HuH-7.5 (cell line): ENCODE data around the gene KCNK2.
"Not testable (repeated sequence)": the region's sequence is repeated elsewhere in the genome, so short reads cannot be mapped to it uniquely, and the experiment has no call there.

Experiments used
- DNase-seq: peaks from one replicate; pipeline ENCODE4 v3.0.0; 2011; ENCODE audit warnings: low spot score

KCNK2 gene

DNA sequence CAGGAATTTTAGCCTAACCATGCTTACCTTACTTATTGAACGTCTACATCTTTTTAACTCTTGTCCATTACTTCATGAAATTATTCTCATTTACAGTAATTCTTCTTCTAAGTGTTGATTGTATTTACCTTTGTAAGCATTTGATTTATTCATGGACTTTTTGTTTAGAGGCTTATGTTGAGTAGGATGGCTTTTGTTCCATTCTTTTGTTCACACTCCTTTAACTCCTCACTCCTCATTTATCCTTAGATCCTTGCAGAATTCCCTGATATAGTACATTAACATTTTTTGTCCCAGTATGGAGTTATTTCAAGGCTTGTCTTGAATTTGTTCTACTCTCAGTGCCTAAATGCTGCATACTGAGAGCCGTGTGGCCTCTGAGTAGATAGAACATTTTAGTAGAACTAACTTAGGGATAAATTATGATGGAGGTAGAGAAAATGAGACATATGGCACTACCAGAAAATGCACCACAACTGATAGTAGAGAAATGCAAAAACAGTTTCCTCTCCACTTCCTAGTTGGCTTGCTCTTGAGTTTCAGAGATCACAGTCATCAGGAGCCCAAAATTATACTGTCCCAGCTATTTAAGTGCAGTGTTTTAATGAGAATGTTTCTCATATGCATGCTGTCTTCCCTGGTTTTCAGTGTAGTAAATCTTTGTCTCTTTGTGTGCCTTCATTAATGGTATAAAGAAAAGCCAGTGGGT is 69.5 kb downstream of the KCNK2 start:
- DNase-seq = no peak

DNA sequence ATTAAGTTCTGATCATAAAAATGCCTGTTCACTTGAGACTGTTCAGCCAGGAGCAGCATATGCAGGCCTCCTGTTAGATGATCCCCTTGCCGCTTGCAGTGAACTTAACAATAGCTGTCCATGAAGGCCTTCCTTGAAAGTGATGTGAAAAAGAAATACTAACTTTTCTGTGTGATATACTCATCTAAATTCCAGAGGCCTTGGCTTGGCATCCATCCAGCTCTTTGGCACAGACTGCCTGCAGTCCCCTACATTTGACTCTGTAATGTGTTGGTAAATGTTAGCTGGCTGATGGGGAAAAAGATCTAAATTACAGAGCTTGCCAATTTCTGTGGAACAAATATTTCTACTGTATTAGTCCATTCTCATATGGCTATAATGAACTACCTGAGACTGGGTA is 73.7 kb downstream of the KCNK2 start:
- no peak for DNase-seq

DNA sequence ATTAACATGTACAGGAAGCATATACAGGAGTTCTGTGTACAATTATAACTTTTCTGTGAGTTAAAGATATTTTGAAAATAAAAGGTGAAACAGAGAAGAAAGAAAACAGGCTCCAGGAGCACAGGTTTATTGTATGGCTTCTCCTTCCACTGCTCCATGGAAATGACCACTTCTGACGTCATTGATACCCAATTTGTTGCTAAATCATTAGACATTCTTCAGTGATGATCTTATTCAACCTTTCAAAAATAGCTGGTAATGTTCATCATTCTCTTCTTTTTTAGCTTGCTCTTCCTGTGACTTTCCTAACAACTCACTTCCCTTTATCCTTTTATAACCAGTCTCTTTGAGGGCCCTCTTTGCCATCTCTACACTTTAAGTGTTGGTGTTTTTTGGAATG is 77.8 kb downstream of the KCNK2 start:
- no peak for DNase-seq

DNA sequence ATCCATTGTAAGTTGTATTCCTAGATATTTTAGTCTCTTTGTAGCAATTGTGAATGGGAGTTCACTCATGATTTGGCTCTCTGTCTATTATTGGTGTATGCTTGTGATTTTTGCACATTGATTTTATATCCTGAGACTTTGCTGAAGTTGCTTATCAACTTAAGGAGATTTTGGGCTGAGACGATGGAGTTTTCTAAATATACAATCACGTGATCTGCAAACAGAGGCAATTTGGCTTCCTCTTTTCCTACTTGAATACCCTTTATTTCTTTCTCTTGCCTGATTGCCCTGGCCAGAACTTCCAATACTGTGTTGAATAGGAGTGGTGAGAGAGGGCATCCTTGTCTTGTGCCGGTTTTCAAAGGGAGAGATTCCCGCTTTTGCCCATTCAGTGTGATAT is 80.6 kb downstream of the KCNK2 start:
- DNase-seq = not testable (repeated sequence)

DNA sequence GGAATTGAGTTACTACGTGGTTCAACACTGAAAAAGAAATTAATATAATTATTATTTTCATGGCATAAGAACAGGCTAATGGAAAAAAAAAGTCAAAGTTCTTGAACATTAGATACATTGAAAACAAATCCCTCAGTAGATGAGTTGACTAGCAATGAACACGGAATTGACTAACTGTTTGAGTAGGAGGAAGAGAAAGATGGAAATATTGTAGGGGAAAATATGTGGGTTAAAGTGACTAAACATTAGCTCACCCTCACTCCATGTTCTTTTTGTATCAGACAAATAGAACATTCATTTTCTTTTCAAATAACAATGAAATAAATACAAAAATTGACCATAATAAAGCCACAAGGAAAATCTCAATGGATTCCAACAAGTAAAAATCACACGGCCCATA is 84.3 kb downstream of the KCNK2 start:
- no peak for DNase-seq

DNA sequence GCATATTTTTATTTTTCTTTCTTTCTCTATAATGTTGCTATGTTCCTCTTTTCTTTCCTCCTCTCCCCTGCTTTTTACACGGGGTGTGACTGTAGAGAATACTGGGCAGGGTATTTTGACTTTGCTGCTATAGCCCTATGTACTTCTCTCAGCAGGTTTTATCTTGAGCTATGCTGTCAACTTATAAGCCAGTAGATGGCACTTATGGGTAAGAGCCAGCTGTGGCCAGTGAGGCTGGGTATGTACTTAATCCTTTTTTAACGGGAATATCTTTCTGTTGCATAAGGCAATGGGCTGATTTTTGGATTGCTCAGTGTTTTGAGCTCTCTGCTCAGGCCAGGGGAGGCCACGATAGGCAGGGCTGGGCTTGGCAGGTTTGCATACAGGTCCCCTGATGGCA is 99.0 kb downstream of the KCNK2 start:
- DNase-seq = no peak

DNA sequence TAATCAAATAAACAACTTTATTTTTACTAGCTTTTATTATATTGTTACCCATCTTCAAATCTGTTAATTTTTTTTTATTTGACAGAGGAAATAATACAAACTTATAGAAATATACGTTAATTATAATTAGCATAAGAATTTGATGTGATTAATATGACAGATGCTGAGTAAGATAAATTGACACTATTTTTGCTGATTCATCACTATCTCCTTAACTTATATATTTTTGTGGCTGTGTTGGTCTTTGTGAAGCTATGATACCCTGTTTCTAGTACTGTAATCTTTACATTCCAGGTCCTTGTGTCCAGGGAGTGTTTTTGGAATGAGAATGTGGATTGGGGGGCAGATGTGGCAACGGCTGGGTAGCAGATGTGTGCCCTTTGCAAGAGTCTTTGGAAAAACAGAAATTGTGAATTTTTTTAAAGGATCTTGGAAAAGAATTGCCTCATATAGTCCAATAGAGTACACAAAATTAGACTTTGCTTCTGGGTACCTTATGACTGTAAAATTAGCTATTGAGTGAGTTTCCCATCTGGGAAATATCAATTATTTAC is 102.6 kb downstream of the KCNK2 start:
- DNase-seq = no peak

DNA sequence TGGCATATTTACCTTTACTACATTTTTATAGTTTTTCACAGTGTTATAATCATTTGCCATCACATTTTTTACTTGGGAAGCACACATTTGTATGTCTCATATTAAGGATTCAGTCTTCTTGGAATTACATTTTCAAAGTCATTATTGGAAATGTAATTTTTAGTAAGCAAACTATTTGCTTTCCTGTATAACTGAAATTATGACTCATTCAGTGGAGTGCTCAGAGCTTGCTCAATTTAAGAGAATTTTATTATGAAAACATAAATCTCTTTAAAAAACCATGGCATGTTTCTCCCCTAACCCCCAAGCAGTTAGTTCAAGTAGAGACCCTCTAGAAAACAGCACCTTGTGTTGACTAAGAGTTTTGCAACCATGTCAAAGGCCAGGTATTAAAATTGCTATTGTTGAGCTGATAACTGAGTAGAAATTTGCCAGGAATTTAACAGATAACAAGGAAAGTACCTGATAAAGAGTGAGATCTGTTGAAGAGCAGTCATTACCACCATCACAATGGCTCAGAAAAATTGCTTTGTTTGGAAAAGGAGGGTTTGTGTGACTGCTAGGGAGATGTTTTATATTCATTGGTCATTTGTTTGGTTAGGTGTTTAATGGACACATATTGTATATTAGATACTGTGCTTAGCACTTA is 105.9 kb downstream of the KCNK2 start:
- no peak for DNase-seq

DNA sequence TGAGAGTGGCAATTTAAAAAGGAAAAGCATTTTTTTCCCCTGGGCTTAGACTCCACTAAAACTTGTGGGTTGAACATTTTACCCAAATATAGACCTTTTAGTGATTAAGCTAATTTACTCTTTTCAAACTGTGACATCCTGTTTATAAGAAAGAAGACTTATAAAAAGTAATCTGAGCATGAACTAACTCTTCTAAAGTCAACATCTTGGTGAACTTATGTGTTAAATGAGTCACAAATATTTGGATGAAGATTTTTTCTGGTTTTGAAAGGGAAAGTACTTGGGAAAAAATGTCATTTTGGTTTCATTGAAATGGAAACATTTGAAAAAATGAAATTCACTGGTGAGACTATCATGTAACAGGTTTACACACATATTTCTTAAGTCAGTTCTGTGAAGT is 109.8 kb downstream of the KCNK2 start:
- DNase-seq = no peak

DNA sequence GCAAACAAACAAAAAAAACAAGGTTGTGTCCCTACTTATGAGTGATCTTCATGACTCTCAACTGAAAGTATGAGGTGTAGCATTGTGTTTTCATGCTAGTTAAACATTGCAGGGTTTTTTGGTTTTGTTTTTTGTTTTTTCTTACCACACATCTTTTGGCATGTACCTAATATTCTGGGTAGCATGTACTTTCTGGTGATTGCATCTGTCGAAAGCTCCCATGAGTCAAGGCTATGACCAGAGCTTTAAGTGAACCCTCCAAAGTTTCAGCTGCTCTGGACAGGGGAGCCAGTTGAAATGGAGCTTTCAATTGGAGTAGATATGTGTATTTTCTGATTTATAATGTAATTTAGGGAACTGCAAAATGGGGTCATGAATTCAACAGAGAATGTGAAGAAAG is 115.5 kb downstream of the KCNK2 start:
- DNase-seq = no peak

DNA sequence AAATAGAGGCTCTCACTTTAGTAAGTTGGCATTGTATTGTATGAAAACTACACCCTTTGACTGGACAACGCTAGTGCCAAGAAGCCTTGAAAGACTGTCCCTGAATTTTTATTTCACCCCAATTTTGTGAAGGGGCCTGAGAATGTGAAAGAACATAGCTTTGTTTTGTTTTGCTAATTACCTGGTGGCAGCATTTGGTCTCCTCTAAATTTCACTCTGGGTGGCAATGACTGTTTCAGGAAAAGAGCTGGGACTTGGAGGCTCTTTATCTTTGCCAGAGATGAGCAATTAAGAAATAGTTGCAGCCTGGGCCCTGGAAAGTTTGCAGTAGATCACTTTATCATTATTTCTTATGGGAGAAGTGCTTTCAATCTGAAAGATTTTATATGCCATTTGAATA is 117.6 kb downstream of the KCNK2 start:
- DNase-seq = no peak

DNA sequence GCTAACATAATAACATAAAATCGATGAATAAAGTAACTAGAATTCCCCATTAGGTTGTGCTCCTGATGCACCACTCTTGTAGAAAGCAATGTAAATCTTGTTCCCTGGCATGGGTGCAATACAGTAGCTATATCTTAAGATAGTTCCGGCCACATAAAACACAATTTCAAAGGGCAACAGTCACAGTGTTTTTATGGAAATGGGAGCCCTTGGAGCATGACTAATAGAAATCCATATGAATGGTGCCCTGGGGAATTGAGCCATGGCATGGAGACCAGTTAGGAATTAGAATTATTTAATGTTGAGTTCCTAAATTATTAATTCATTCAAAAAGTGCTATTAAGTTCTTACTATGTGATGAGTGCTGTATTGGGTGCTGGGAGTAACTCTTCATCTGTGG is 118.7 kb downstream of the KCNK2 start:
- no peak for DNase-seq

DNA sequence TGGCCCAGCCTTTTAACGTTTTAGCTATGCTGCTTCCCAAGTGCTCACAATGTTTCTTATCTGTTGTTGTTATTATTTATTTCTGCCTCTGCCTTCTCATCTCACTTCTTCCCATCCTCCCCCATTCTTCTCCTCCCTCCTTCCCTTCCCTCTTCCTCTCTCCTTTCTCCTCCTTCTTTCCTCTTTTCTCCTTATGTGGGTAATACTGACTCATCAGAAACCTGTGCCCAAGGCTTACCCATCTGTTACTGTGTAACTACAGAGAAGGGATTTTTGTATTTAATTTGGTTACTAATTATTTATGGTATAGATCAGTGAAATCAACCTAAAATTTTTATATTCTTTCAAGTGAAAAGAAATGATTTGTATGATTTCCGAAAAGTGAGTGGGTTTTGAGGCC is 120.3 kb downstream of the KCNK2 start:
- no peak for DNase-seq

DNA sequence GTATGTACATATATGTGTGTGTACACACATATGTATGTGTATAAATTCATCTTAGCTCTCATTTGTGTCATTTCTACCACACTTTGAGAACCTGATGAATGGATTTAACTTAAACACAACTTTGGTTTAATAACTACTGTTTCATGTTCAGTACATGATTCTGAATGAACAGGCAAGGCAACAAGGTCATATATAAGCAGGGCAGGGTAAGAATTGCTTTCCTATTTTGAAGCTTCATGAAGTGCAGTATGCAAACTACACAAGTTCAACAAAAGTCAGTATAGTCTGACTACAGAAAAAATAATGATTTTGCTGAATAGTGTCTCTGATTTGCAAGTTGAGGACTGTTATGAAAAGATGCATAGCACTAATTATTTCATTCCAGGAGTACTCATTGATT is 127.6 kb downstream of the KCNK2 start:
- no peak for DNase-seq

DNA sequence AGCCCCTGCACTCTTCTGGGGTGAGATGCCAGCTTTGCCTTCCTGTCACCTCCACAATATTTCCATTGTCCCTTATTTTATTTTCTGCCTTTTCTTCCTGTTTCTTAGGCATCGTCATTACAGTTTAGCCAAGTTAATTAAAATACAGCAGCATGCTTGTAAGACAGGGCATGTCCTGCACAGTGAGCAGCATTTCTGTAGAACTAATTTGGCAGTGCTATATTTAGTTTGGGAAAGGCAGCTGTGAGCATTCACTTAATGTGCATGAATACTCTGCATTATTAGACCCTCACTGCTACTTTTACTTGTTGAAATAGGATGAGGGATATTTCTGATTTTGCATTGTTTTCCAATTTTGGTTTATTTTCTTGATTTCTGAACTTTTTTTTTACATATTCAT is 133.3 kb downstream of the KCNK2 start:
- no peak for DNase-seq

DNA sequence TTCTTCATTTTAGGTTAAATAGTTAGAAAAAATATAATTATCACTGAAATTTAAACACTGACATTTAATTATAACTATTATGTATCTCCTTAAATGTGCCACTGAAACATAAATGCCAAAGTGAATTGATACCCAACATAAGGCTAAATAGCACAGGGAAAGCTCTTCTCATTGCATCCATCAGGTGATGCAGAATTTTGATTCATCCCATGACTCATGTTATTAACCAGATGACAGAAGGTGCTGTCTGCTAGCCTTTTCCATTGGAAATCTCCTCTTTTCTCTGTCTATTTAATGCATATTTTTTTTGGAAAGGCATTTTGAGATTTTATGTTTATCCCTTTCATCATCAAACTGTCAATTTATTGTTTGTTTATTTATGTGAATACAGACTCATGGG is 136.8 kb downstream of the KCNK2 start:
- DNase-seq = no peak

DNA sequence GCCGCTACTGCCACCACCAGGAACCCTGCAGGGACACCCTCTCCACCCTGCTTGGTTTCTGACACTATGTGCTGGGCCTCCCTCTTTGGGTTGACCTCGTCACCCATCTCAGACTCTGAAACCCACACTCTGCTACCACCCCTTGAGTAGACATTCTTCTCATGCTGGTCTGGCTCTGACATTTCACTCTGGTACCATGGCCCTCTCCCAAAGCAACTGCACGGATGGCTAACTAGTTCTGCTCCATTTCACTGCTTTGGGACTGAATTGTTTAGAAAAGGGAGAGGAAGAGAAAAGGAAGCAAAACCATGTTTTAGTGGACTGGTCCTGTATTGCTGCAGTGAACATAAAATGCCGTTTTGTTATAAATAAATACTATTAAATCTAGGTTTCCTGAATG is 137.8 kb downstream of the KCNK2 start:
- no peak for DNase-seq

DNA sequence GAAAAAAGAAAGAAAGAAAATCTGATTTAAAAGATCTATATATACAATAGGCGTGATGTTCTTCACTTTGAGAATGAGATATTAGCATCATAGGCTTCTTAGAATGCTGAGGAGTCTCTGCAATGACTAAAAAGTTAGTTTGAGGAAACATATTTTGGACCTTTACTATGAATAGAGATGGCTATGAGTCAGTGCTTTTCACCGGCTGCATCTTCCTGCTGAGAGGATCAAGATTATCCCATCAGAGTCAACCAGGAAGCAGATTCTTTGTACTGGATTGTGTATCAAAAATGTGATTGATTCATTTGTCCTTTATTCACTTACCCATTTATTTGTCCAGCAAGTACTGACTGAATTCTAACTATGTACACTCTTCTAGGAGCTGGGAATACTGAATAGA is 144.2 kb downstream of the KCNK2 start:
- no peak for DNase-seq

DNA sequence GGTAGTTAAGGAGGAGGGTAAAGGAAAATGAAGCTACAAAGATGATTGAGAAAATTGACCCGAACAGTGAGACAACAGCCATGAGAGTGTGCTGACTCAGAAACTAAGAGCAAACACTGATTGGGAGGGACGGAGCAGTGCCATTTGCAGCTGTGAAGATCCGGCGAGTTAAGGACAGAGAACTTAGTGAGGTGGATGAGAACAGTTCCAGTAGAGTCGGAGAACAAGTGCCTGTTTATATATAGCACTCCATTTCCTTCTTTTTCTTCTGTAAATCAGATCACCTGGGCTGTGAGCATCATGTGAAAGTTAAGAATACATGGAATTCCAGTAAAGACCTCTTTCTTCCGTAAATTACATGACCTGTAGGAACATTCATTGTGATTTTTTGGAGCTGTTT is 145.7 kb downstream of the KCNK2 start:
- DNase-seq = no peak

DNA sequence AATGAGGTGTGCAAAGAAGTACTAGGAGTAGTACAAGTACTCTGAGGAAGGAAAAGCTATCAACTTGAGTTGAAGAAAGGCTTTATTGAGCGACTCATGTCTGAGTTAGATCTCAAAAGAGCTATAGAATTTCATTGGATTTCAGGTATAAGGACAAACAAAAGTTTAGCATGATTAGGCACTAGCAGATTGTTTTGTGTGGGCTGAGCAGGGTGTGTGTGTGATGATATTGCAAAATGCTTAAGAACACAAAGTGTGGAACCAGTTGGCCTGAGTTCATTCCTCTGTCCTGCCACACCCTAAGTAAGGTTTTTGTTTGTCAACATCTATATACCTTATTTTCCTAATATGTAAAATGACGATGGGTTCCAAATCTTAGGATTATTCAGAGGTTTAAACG is 158.9 kb downstream of the KCNK2 start:
- DNase-seq = no peak

DNA sequence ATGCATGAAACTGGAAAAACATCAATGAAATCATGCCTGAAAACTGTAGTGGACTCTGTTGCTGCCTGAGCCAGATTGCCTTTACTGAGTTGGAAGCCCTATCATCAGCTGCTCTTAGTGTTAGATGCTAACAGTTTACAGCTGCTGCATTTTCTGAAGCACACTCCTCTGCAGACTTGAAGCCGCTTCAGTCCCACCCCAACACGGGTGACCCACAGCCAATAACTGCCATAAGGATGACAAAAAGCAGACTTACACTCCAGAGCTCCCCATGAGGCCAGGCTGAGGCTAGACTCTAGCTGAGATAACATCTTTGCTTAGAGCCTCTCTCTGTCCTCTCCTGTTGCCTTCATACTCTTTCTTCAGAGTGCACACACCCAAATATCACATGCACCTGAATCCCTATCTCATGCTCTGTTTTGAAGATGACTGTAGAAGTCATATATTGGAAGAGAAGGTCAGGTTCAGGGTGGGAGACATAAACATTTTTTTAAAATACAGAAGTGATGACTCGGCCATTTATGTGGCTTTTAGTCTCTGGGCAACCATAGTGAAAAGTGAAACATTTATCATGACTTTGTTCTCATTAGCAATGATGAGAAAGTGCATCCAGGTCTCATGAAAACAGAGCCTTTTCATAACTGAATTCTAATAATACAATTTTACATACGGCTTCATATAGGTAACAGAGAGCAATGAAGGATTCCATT is 161.0 kb downstream of the KCNK2 start:
- DNase-seq = no peak

DNA sequence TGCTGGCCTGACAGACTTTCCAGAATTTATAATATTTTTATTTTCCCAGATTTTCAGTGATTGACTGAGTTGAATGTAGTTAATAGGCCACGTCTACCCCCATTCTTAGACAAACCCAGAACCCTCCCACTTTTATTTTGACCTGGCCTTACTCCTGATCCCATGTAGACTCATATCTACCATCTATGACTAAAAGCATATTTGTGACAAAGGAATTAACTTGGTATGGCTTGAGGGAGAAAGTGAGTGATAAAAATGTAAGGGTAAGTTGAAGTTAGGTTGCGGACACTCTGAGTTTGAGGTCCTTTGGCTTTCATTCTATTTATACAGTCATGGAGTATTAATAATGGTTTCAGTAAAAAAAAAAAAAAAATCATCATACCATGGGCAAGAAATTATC is 168.4 kb downstream of the KCNK2 start:
- no peak for DNase-seq

DNA sequence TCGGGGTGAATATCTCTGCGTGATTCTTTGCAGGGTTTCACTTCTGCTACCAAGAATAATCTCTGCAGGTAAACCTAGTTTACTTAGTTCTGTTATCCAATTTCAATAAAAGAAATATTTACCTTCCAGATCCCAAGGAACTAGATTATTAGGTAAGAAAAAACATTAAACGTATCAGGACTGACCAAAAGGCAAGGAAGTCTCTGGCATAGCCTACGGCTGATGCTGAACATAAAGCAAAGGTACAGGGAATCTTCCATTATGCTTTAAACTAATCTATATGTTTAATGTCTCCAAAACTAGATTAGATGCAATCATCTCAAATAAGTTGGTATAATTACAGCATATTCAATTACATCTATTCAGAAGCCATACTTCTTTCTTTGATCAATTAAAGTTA is 168.9 kb downstream of the KCNK2 start:
- DNase-seq = no peak
